Inflammatory macrophage treated with lipopolysaccharide for 4 hours (primary cell): Measurements from ENCODE around the gene ZACN.
"Not testable (repeated sequence)": the region's sequence is repeated elsewhere in the genome, so short reads cannot be mapped to it uniquely, and the experiment has no call there.

Experiments
- DNase-seq: peaks from one replicate; pipeline ENCODE4 v3.0.0-alpha.2; 2020

ZACN gene

GRCh38 chr17:76078860-76079534, at the start of gene ZACN:
Gene ZACN, plus strand, starts transcription at chr17:76079182. Its CDS starts 83 bp downstream, at chr17:76079265.
- no peak for DNase-seq

- no peak for DNase-seq
These were observed 46.8 kb upstream of the ZACN start for GRCh38 chr17:76032073-76032779.

- no peak for DNase-seq
These were observed 46.2 kb upstream of the ZACN start for GRCh38 chr17:76032780-76033108.

GRCh38 chr17:76033139-76033538, 45.8 kb upstream of the ZACN start:
- no peak for DNase-seq

- DNase-seq: no peak
These were observed 44.3 kb upstream of the ZACN start for GRCh38 chr17:76034428-76035350.

GRCh38 chr17:76036497-76037261, 42.3 kb upstream of the ZACN start:
- no peak for DNase-seq

- DNase-seq: no peak
These were observed 40.9 kb upstream of the ZACN start for GRCh38 chr17:76038050-76038449.

GRCh38 chr17:76039121-76039520, 39.9 kb upstream of the ZACN start:
- DNase-seq: no peak

GRCh38 chr17:76040376-76040775, 38.6 kb upstream of the ZACN start:
- DNase-seq: no peak

- not testable (repeated sequence) for DNase-seq
These were observed 36.1 kb upstream of the ZACN start for GRCh38 chr17:76042868-76043267.

- not testable (repeated sequence) for DNase-seq
These were observed 34.4 kb upstream of the ZACN start for GRCh38 chr17:76044475-76045007.

GRCh38 chr17:76046064-76046463, 32.9 kb upstream of the ZACN start:
- DNase-seq: no peak

GRCh38 chr17:76048025-76048605, 30.9 kb upstream of the ZACN start:
- no peak for DNase-seq

- DNase-seq: no peak
These were observed 30.3 kb upstream of the ZACN start for GRCh38 chr17:76048711-76049110.

GRCh38 chr17:76049239-76049638, 29.7 kb upstream of the ZACN start:
- no peak for DNase-seq

GRCh38 chr17:76049836-76050537, 29.0 kb upstream of the ZACN start:
- DNase-seq: peak; percentile 13

GRCh38 chr17:76050538-76051467, 28.2 kb upstream of the ZACN start:
- DNase-seq: no peak

- DNase-seq: no peak
These were observed 27.4 kb upstream of the ZACN start for GRCh38 chr17:76051561-76051960.

- DNase-seq: peak; percentile 78
These were observed 25.5 kb upstream of the ZACN start for GRCh38 chr17:76053246-76054111.
